GM12878 (cell line): ENCODE results near the gene NBEA. TPM values are rescaled to one million over a fixed set of nuclear protein-coding genes. Genes with fewer than 3 reads are reported as not detected.

Source experiments
- ATAC-seq: fragments of 200-7000 bp; cut with Tn5 transposase; 3 replicates; pipeline ENCODE4 v1.9.1; 2020; ENCODE audit warnings: mild to moderate bottlenecking, moderate library complexity
- BruUV-seq: library from RNA; stranded (reverse); fragments of 400-500 nt; replicated peaks from 2 replicates; lab custom pipeline; 2021; lab: Mats Ljungman, UMichigan
- CTCF ChIA-PET: fragments of 300-600 bp; sonication (Branson Sonifier 250); formaldehyde crosslinking; extraction: SDS; loops from one replicate; lab custom pipeline; 2021; ENCODE audit warnings: inconsistent platforms; lab: Yijun Ruan, JAX
- POLR2A ChIA-PET: fragments of 350-600 bp; formaldehyde crosslinking; extraction: SDS; loops from one replicate; lab custom pipeline; 2021; ENCODE audit warnings: inconsistent platforms; lab: Charles Lee
- RAD21 ChIA-PET: fragments of 300-600 bp; sonication (Branson Sonifier 250); formaldehyde crosslinking; loops from one replicate; lab custom pipeline; 2023; ENCODE audit warnings: antibody characterized with exemption; ENCODE audit not compliant: unreplicated experiment; lab: Charles Lee
- SMC1A ChIA-PET: fragments of 300-600 bp; sonication (Branson Sonifier 250); formaldehyde crosslinking; loops from one replicate; lab custom pipeline; 2023; ENCODE audit not compliant: unreplicated experiment, uncharacterized antibody; lab: Charles Lee
- DNase-seq: peaks from one replicate; pipeline ENCODE4 v3.0.0-alpha.2; 2011; ENCODE audit warnings: low read depth, low spot score
- FAIRE-seq: peaks from 3 replicates; lab custom pipeline; 2011; peaks lifted over from hg19 to GRCh38; lab: Jason Lieb, UNC
- H2AFZ ChIP-seq: 2 replicates; pipeline ENCODE4 v1.6.0; 2011; ENCODE audit warnings: low read depth, low read length, control low read depth; ENCODE audit not compliant: control insufficient read depth
- H3K27ac ChIP-seq: 2 replicates; pipeline ENCODE4 v1.5.1; 2011; ENCODE audit warnings: control low read depth; ENCODE audit not compliant: control insufficient read depth, insufficient read depth
- H3K27me3 ChIP-seq, 2 experiments: replicated peaks in 1 of 2; 2 replicates each; pipeline versions ENCODE4 v1.6.0 to v1.6.1; 2011; ENCODE audit warnings: low read length in 1 of 2; ENCODE audit not compliant: control insufficient read depth in 2 of 2, insufficient read depth in 2 of 2
- H3K36me3 ChIP-seq, 2 experiments: 2 replicates each; pipeline ENCODE4 v1.5.1; 2011; ENCODE audit warnings: low read length in 1 of 2; ENCODE audit not compliant: control insufficient read depth in 2 of 2, insufficient read depth in 2 of 2
- H3K4me1 ChIP-seq: 2 replicates; pipeline ENCODE4 v1.6.1; 2011; ENCODE audit warnings: mild to moderate bottlenecking, low read length, moderate library complexity, mixed read lengths; ENCODE audit not compliant: control insufficient read depth, insufficient read depth
- H3K4me2 ChIP-seq: 2 replicates; pipeline ENCODE4 v1.6.0; 2011; ENCODE audit warnings: control low read depth; ENCODE audit not compliant: control insufficient read depth, insufficient read depth
- H3K4me3 ChIP-seq: fragments of 200-600 bp; sonication (generic); 2 replicates; pipeline ENCODE4 v1.5.1; 2016
- H3K79me2 ChIP-seq: 2 replicates; pipeline ENCODE4 v1.6.0; 2011; ENCODE audit warnings: low read length; ENCODE audit not compliant: control insufficient read depth, insufficient read depth
- H3K9ac ChIP-seq: 2 replicates; pipeline ENCODE4 v1.8.0; 2011; ENCODE audit warnings: low read length, control low read depth, mixed read lengths; ENCODE audit not compliant: control insufficient read depth, insufficient read depth
- H3K9me3 ChIP-seq: replicated peaks from 3 replicates; pipeline ENCODE4 v1.5.1; 2011; ENCODE audit warnings: mild to moderate bottlenecking, low read length; ENCODE audit not compliant: control insufficient read depth, insufficient read depth
- H4K20me1 ChIP-seq: 2 replicates; pipeline ENCODE4 v1.6.0; 2011; ENCODE audit not compliant: control insufficient read depth, insufficient read depth
- BRCA1 ChIP-seq: IDR thresholded peaks from 2 replicates; pipeline ENCODE4 v1.6.1; 2011; ENCODE audit warnings: low read depth, low read length, improper control_type of control experiment
- CHD2 ChIP-seq: IDR thresholded peaks from 2 replicates; pipeline ENCODE4 v1.6.1; 2011; ENCODE audit warnings: low read depth, low read length, improper control_type of control experiment, borderline replicate concordance
- CHD4 ChIP-seq: fragments of 200-600 bp; sonication (generic); IDR thresholded peaks from 2 replicates; pipeline ENCODE4 v1.6.1; 2016; ENCODE audit warnings: mild to moderate bottlenecking
- CREM ChIP-seq: IDR thresholded peaks from 2 replicates; pipeline ENCODE4 v1.6.1; 2014; ENCODE audit warnings: antibody characterized with exemption, low read depth
- HCFC1 ChIP-seq: fragments of 150-350 bp; IDR thresholded peaks from 2 replicates; pipeline ENCODE4 v1.6.1; 2014; ENCODE audit warnings: low read length
- JUNB ChIP-seq: IDR thresholded peaks from 2 replicates; pipeline ENCODE4 v1.6.1; 2016; ENCODE audit warnings: antibody characterized with exemption, mild to moderate bottlenecking
- MXI1 ChIP-seq: fragments of 150-350 bp; IDR thresholded peaks from 2 replicates; pipeline ENCODE4 v1.6.1; 2011; ENCODE audit warnings: low read depth, mild to moderate bottlenecking, inconsistent platforms, low read length, improper control_type of control experiment
- MYB ChIP-seq: fragments of 150-350 bp; IDR thresholded peaks from 2 replicates; pipeline ENCODE4 v1.6.1; 2014; ENCODE audit warnings: mild to moderate bottlenecking, low read depth, low read length, borderline replicate concordance
- POLR2A ChIP-seq: IDR thresholded peaks from 2 replicates; pipeline ENCODE4 v1.6.1; 2011; ENCODE audit warnings: low read depth, mild to moderate bottlenecking, low read length
- RAD21 ChIP-seq: IDR thresholded peaks from 2 replicates; pipeline ENCODE4 v1.6.1; 2011; ENCODE audit warnings: mild to moderate bottlenecking, low read depth, low read length, moderate library complexity; ENCODE audit not compliant: insufficient read depth
- SKIL ChIP-seq: fragments of 450-650 bp; IDR thresholded peaks from 2 replicates; pipeline ENCODE4 v1.6.1; 2017; ENCODE audit warnings: mild to moderate bottlenecking, low read depth, inconsistent platforms; ENCODE audit not compliant: poor library complexity, severe bottlenecking
- SMC3 ChIP-seq: IDR thresholded peaks from 2 replicates; pipeline ENCODE4 v1.6.1; 2011; ENCODE audit warnings: low read length, improper control_type of control experiment, borderline replicate concordance
- SPI1 ChIP-seq: IDR thresholded peaks from 2 replicates; pipeline ENCODE4 v1.6.1; 2011; ENCODE audit warnings: low read depth, mild to moderate bottlenecking, low read length, moderate library complexity, borderline replicate concordance; ENCODE audit not compliant: insufficient read depth
- WGBS: methylation state at CpG from one replicate; pipeline ENCODE4 v1.1.6; 2016; ENCODE audit warnings: low lambda C conversion rate; ENCODE audit not compliant: insufficient replicate concordance, insufficient coverage; ENCODE audit errors: missing lambda C conversion rate; 5-methylcytosine and 5-hydroxymethylcytosine counted together
- in situ Hi-C: fragments of 300-500 bp; cut with MboI; formaldehyde crosslinking; loops from 9 replicates; pipeline ENCODE4 v1.14.3; 2018; ENCODE audit warnings: mixed read lengths
- intact Hi-C: fragments of 100-400 bp; cut with micrococcal nuclease; formaldehyde crosslinking; loops from one replicate; pipeline ENCODE4 v1.14.2; 2022; ENCODE audit not compliant: unreplicated experiment
- polyA plus RNA-seq, 11 experiments: library from polyadenylated mRNA; depleted of rRNA in 4 of 11; unstranded in 6 of 11; stranded (reverse) in 5 of 11; fragments of >200 nt; fragmentation: Nextera tagmentation in 4 of 11; fragmentation: Illumina TruSeq in 1 of 11; extraction: Ambion mirVana in 4 of 11; extraction: Trizol in 1 of 11; gene quantifications; 1 replicate in 1 of 11; 2 replicates in 10 of 11; pipeline versions ENCODE4 v1.2.1 to v1.2.3, GENCODE V29; 2011 to 2016; ENCODE audit warnings: inconsistent platforms in 2 of 11, missing spikeins in 2 of 11, low read depth in 1 of 11
- total RNA-seq, 4 experiments: library from RNA; depleted of rRNA in 3 of 4; stranded (reverse); fragments of >200 nt in 3 of 4; fragmentation: Illumina TruSeq in 1 of 4; extraction: Trizol in 1 of 4; gene quantifications; 2 replicates each; pipeline versions ENCODE4 v1.2.1 to v1.2.3, GENCODE V29; 2013 to 2021
- TF ChIP-seq, protein P1 (sequence below): fragments of 150-350 bp; IDR thresholded peaks from 2 replicates; pipeline ENCODE4 v1.6.1; 2016; ENCODE audit warnings: low read depth, low read length

The NBEA gene
- total and polyA plus RNA-seq, 10 of the 15 experiments (the other 5 are each of a cell fraction or from before 2014, with no cell fraction given), result 0.23 to 3.6 (median 0.55) TPM

DNA sequence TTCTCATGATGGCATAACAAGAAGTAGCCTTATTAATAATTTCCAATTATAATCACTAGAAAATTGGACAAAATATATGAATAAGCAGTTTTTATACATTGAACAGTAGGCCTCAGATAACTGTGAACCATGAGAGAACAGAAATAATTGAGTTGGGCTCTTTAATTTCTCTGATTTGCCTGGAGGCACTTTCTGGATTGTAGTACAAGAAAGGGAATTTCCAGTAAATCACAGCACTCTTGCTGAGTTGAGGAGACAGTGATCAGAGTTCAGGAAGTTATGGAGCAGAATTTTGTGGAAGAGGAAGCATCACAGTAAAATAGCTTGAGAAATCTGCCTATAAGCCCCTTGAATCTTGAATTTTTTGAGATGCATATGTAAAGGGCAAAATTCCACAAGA lies 318.2 kb downstream of the NBEA start:
- no peak for DNase-seq
- H3K9ac ChIP-seq, result no peak overlapping the region
- no peak for TF ChIP-seq SKIL
- no peak for TF ChIP-seq RAD21
- TF ChIP-seq MXI1, result no peak
- TF ChIP-seq SMC3, result no peak
- no peak for TF ChIP-seq CHD4
- no peak for TF ChIP-seq JUNB
- no peak overlapping the region for H2AFZ ChIP-seq
- H3K4me1 ChIP-seq, result no peaks in the 10 kb centered on the region
- H4K20me1 ChIP-seq, result no peaks in the 10 kb centered on the region
- BruUV-seq, result no TSS peak
- no peaks in the 10 kb centered on the region for H3K79me2 ChIP-seq
- no peak overlapping the region for H3K27ac ChIP-seq
- H3K9me3 ChIP-seq, result no peaks in the 10 kb centered on the region; the same call in 2 of the 3 replicates
- intact Hi-C loops (no loop called here), in situ Hi-C loops (no loop called here)
- ChIA-PET RAD21 (no interaction called here), POLR2A (no interaction called here), SMC1A (no interaction called here), CTCF (no interaction called here)
- FAIRE-seq, result no peak
- ATAC-seq, result no peak
- no peaks in the 10 kb centered on the region for H3K36me3 ChIP-seq
- no peak overlapping the region for H3K4me2 ChIP-seq
- H3K4me3 ChIP-seq, result no peak overlapping the region
- no peaks in the 10 kb centered on the region for H3K27me3 ChIP-seq

- RAD21 ChIA-PET, result no interaction called here
- in situ Hi-C loops (no loop called here), intact Hi-C loops (no loop called here)
- SMC1A ChIA-PET, result no interaction called here
- DNase-seq, result no peak
- Histone ChIP-seq H2AFZ (no peak overlapping the region), H3K79me2 (no peaks in the 10 kb centered on the region), H4K20me1 (no peaks in the 10 kb centered on the region), H3K9me3 (no peaks in the 10 kb centered on the region), H3K9ac (no peak overlapping the region), H3K4me3 (no peak overlapping the region), H3K27me3 (no peaks in the 10 kb centered on the region), H3K27ac (no peak overlapping the region), H3K36me3 (no peaks in the 10 kb centered on the region), H3K4me2 (no peak overlapping the region), H3K4me1 (no peaks in the 10 kb centered on the region)
- BruUV-seq, result no TSS peak
- TF ChIP-seq, protein P1, sequence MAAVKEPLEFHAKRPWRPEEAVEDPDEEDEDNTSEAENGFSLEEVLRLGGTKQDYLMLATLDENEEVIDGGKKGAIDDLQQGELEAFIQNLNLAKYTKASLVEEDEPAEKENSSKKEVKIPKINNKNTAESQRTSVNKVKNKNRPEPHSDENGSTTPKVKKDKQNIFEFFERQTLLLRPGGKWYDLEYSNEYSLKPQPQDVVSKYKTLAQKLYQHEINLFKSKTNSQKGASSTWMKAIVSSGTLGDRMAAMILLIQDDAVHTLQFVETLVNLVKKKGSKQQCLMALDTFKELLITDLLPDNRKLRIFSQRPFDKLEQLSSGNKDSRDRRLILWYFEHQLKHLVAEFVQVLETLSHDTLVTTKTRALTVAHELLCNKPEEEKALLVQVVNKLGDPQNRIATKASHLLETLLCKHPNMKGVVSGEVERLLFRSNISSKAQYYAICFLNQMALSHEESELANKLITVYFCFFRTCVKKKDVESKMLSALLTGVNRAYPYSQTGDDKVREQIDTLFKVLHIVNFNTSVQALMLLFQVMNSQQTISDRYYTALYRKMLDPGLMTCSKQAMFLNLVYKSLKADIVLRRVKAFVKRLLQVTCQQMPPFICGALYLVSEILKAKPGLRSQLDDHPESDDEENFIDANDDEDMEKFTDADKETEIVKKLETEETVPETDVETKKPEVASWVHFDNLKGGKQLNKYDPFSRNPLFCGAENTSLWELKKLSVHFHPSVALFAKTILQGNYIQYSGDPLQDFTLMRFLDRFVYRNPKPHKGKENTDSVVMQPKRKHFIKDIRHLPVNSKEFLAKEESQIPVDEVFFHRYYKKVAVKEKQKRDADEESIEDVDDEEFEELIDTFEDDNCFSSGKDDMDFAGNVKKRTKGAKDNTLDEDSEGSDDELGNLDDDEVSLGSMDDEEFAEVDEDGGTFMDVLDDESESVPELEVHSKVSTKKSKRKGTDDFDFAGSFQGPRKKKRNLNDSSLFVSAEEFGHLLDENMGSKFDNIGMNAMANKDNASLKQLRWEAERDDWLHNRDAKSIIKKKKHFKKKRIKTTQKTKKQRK, result no peak
- no peak for TF ChIP-seq CHD2
- no peak for TF ChIP-seq BRCA1
- no peak for TF ChIP-seq POLR2A
- no peak for TF ChIP-seq CREM
- TF ChIP-seq MYB, result no peak
- TF ChIP-seq HCFC1, result no peak
- TF ChIP-seq SPI1, result no peak
- TF ChIP-seq SMC3, result no peak
- POLR2A ChIA-PET, result no interaction called here
- FAIRE-seq, result no peak
- ATAC-seq, result no peak
- CTCF ChIA-PET, result no interaction called here
- 43% methylated on average over 3 of the region's 3 CpGs for WGBS
Measured at GRCh38 chr13:35266412-35266811, 324.3 kb downstream of the NBEA start.
